Activated CD4-positive, alpha-beta memory T cell treated with anti-CD3 and anti-CD28 coated beads, Interleukin-2, amount 10 ng/mL, durations not matched to agents 7 days and 5 days (primary cell): ENCODE data around the gene EFTUD2. TPM values are rescaled to one million over a fixed set of nuclear protein-coding genes. Genes with fewer than 3 reads are reported as not detected.
"Not testable (repeated sequence)": the region's sequence is repeated elsewhere in the genome, so short reads cannot be mapped to it uniquely, and the experiment has no call there.

Source experiments
- CTCF ChIA-PET: fragments of 350-600 bp; sonication (Branson Sonifier 250); formaldehyde crosslinking; loops from one replicate; lab custom pipeline; 2021; ENCODE audit warnings: antibody characterized with exemption, inconsistent platforms; lab: Charles Lee
- POLR2A ChIA-PET: fragments of 350-600 bp; sonication (Branson Sonifier 250); formaldehyde crosslinking; loops from one replicate; lab custom pipeline; 2021; ENCODE audit warnings: antibody characterized with exemption; lab: Charles Lee
- DNase-seq: peaks from one replicate; pipeline ENCODE4 v3.0.0-alpha.2; 2020
- H3K27ac Mint-ChIP-seq: one replicate; pipeline ENCODE4 v1.8.0; 2021; ENCODE audit warnings: mild to moderate bottlenecking, mixed read lengths
- H3K27me3 Mint-ChIP-seq: one replicate; pipeline ENCODE4 v1.8.0; 2021; ENCODE audit warnings: mixed read lengths
- H3K36me3 Mint-ChIP-seq: one replicate; pipeline ENCODE4 v1.8.0; 2021; ENCODE audit warnings: low read depth, mixed read lengths
- H3K4me1 Mint-ChIP-seq: one replicate; pipeline ENCODE4 v1.8.0; 2021; ENCODE audit warnings: mixed read lengths
- H3K4me3 Mint-ChIP-seq: one replicate; pipeline ENCODE4 v1.8.0; 2021; ENCODE audit warnings: mild to moderate bottlenecking, mixed read lengths
- H3K9me3 Mint-ChIP-seq: one replicate; pipeline ENCODE4 v1.8.0; 2021; ENCODE audit warnings: mixed read lengths
- total RNA-seq, 2 experiments: library from RNA; stranded (reverse); gene quantifications; one replicate each; pipeline ENCODE4 v1.2.3, GENCODE V29; 2021

Gene EFTUD2
- total RNA-seq, 2 experiments from 2014 or later, result 102 to 114 TPM

GRCh38 chr17:44826123-44826790, 73.0 kb downstream of the EFTUD2 start:
- no peak for DNase-seq
- POLR2A ChIA-PET, result no interaction called here
- no peaks in the 10 kb centered on the region for H3K9me3 Mint-ChIP-seq
- H3K4me3 Mint-ChIP-seq, result no peak overlapping the region
- H3K27ac Mint-ChIP-seq, result no peak overlapping the region
- peaks cover 37% of the 10 kb centered on the region for H3K27me3 Mint-ChIP-seq
- H3K36me3 Mint-ChIP-seq, result no peaks in the 10 kb centered on the region
- CTCF ChIA-PET, result interaction anchor here (0.7 to 1.2 kb wide), 2 partner anchors 39 to 178 kb away, joined by 3 read pairs; no protein-coding TSS in a partner anchor
- H3K4me1 Mint-ChIP-seq, result peaks cover 10% of the 10 kb centered on the region

- H3K36me3 Mint-ChIP-seq, H3K27ac Mint-ChIP-seq, POLR2A ChIA-PET, H3K9me3 Mint-ChIP-seq, H3K4me1 Mint-ChIP-seq, DNase-seq, H3K4me3 Mint-ChIP-seq: not testable (repeated sequence)
- peaks cover 32% of the 10 kb centered on the region for H3K27me3 Mint-ChIP-seq
- CTCF ChIA-PET, result interaction anchor here (0.7 kb wide), 1 partner anchor 355 kb away, joined by 3 read pairs; no protein-coding TSS in a partner anchor
These were observed 74.0 kb downstream of the EFTUD2 start for GRCh38 chr17:44825236-44825635.

GRCh38 chr17:44820631-44821212, 78.5 kb downstream of the EFTUD2 start:
- POLR2A ChIA-PET, result no interaction called here
- no peak for DNase-seq
- Mint-ChIP-seq H3K4me3 (no peak overlapping the region), H3K27ac (no peak overlapping the region), H3K27me3 (peaks cover 10% of the 10 kb centered on the region), H3K36me3 (no peaks in the 10 kb centered on the region), H3K4me1 (no peaks in the 10 kb centered on the region), H3K9me3 (no peaks in the 10 kb centered on the region)
- CTCF ChIA-PET, result interaction anchor here (1.0 kb wide), 1 partner anchor 42 kb away, joined by 3 read pairs; no protein-coding TSS in a partner anchor

GRCh38 chr17:44818508-44818907, 80.7 kb downstream of the EFTUD2 start:
- CTCF ChIA-PET, H3K27ac Mint-ChIP-seq, H3K9me3 Mint-ChIP-seq, POLR2A ChIA-PET, DNase-seq, H3K4me3 Mint-ChIP-seq, H3K4me1 Mint-ChIP-seq, H3K36me3 Mint-ChIP-seq: not testable (repeated sequence)
- peaks cover 12% of the 10 kb centered on the region for H3K27me3 Mint-ChIP-seq

GRCh38 chr17:44812263-44812662, 87.0 kb downstream of the EFTUD2 start:
- Mint-ChIP-seq H3K27me3 (peaks cover 8% of the 10 kb centered on the region), H3K27ac (no peak overlapping the region), H3K9me3 (no peaks in the 10 kb centered on the region), H3K4me3 (no peak overlapping the region), H3K4me1 (no peaks in the 10 kb centered on the region), H3K36me3 (no peaks in the 10 kb centered on the region)
- ChIA-PET CTCF (no interaction called here), POLR2A (no interaction called here)
- DNase-seq, result no peak

- POLR2A ChIA-PET, H3K27ac Mint-ChIP-seq: not testable (repeated sequence)
These were observed 90.4 kb downstream of the EFTUD2 start for GRCh38 chr17:44808656-44809388.

GRCh38 chr17:44808156-44808555, 91.1 kb downstream of the EFTUD2 start:
- Mint-ChIP-seq H3K27ac (no peak overlapping the region), H3K4me1 (no peaks in the 10 kb centered on the region), H3K9me3 (no peaks in the 10 kb centered on the region), H3K36me3 (no peaks in the 10 kb centered on the region), H3K27me3 (peaks cover 22% of the 10 kb centered on the region), H3K4me3 (no peak overlapping the region)
- DNase-seq, result no peak
- POLR2A ChIA-PET, result no interaction called here
- CTCF ChIA-PET, result no interaction called here

More at GRCh38 chr17:44808656-44809388, 90.4 kb downstream of the EFTUD2 start:
- H3K4me1 Mint-ChIP-seq, H3K9me3 Mint-ChIP-seq, H3K4me3 Mint-ChIP-seq, CTCF ChIA-PET, DNase-seq, H3K36me3 Mint-ChIP-seq: not testable (repeated sequence)
- peaks cover 21% of the 10 kb centered on the region for H3K27me3 Mint-ChIP-seq

GRCh38 chr17:44807817-44808155, 91.5 kb downstream of the EFTUD2 start:
- peaks cover 23% of the 10 kb centered on the region for H3K27me3 Mint-ChIP-seq
- ChIA-PET CTCF (no interaction called here), POLR2A (no interaction called here)
- no peak for DNase-seq
- no peak overlapping the region for H3K27ac Mint-ChIP-seq
- H3K4me1 Mint-ChIP-seq, result no peaks in the 10 kb centered on the region
- H3K36me3 Mint-ChIP-seq, result no peaks in the 10 kb centered on the region
- no peak overlapping the region for H3K4me3 Mint-ChIP-seq
- H3K9me3 Mint-ChIP-seq, result no peaks in the 10 kb centered on the region

GRCh38 chr17:44807093-44807816, 92.0 kb downstream of the EFTUD2 start:
- Mint-ChIP-seq H3K4me3 (no peak overlapping the region), H3K27ac (no peak overlapping the region), H3K9me3 (no peaks in the 10 kb centered on the region), H3K4me1 (no peaks in the 10 kb centered on the region), H3K27me3 (peaks cover 23% of the 10 kb centered on the region), H3K36me3 (no peaks in the 10 kb centered on the region)
- no peak for DNase-seq
- ChIA-PET POLR2A (no interaction called here), CTCF (no interaction called here)

GRCh38 chr17:44804302-44805089, 94.7 kb downstream of the EFTUD2 start:
- H3K27me3 Mint-ChIP-seq, result peaks cover 31% of the 10 kb centered on the region
- ChIA-PET CTCF (no interaction called here), POLR2A (no interaction called here)
- H3K9me3 Mint-ChIP-seq, result no peaks in the 10 kb centered on the region
- H3K4me1 Mint-ChIP-seq, result no peaks in the 10 kb centered on the region
- H3K27ac Mint-ChIP-seq, result no peak overlapping the region
- no peak overlapping the region for H3K4me3 Mint-ChIP-seq
- no peak for DNase-seq
- no peaks in the 10 kb centered on the region for H3K36me3 Mint-ChIP-seq

GRCh38 chr17:44801880-44802279, 97.4 kb downstream of the EFTUD2 start:
- ChIA-PET POLR2A (no interaction called here), CTCF (no interaction called here)
- no peaks in the 10 kb centered on the region for H3K36me3 Mint-ChIP-seq
- H3K27me3 Mint-ChIP-seq, result peaks cover 30% of the 10 kb centered on the region
- H3K27ac Mint-ChIP-seq, result no peak overlapping the region
- no peak overlapping the region for H3K4me3 Mint-ChIP-seq
- no peaks in the 10 kb centered on the region for H3K9me3 Mint-ChIP-seq
- peaks cover 8% of the 10 kb centered on the region for H3K4me1 Mint-ChIP-seq
- DNase-seq, result no peak
